Astrocyte of the spinal cord (primary cell): ENCODE measurements around the gene FGFR3.
"Not testable (repeated sequence)": the region's sequence is repeated elsewhere in the genome, so short reads cannot be mapped to it uniquely, and the experiment has no call there.

Source experiments
- DNase-seq: peaks from one replicate; pipeline ENCODE4 v3.0.0; 2011; ENCODE audit warnings: low read depth, low spot score
- H3K4me3 ChIP-seq: 2 replicates; pipeline ENCODE4 v1.5.1; 2011; ENCODE audit warnings: low read depth, mild to moderate bottlenecking, low read length, moderate library complexity
- CTCF ChIP-seq: IDR thresholded peaks from 2 replicates; pipeline ENCODE4 v1.5.1; 2012; ENCODE audit warnings: low read depth, mild to moderate bottlenecking, low read length, inconsistent platforms
- in situ Hi-C: cut with HindIII; loops from 2 replicates; pipeline ENCODE4 v1.10.0; 2017; ENCODE audit warnings: low sequenced_read_pairs

FGFR3 gene

DNA sequence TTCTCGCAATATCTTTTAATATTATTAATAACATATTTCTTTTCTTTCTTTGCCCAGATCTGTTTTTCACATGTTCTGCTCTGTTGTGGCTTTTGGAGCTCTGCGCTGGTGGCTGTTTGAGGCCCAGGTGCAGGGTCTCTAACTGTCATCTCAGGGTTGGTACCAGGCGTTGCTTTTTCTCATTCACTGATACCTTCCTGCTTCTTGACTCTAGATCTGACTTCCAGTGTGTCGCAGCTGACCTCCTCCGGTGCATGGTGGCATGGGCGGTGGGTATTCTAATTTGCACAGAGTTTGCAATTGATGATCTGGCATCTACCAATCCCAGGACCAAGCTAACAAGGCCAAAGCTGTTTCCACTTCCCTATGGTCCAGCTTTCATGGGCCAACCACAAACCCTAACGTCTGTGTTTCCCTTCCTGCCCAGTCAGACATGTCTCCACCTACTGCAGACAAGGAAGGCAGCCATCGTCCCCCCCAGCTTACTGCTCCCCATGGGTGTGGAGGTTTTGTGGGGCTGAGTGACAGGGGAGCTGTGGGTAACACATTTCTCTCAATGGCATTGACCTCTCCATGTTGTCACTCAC, 37.6 kb downstream of the FGFR3 start:
- in situ Hi-C loops: no loop called here
- TF ChIP-seq CTCF: no peak
- no peak overlapping the region for H3K4me3 ChIP-seq
- DNase-seq: no peak

- in situ Hi-C loops: no loop called here
- TF ChIP-seq CTCF: no peak
- no peak for DNase-seq
- no peak overlapping the region for H3K4me3 ChIP-seq
Measured at GRCh38 chr4:1831331-1831730, 38.2 kb downstream of the FGFR3 start.

- TF ChIP-seq CTCF: no peak
- no peak for DNase-seq
Measured at GRCh38 chr4:1832690-1833089, 39.6 kb downstream of the FGFR3 start.

DNA sequence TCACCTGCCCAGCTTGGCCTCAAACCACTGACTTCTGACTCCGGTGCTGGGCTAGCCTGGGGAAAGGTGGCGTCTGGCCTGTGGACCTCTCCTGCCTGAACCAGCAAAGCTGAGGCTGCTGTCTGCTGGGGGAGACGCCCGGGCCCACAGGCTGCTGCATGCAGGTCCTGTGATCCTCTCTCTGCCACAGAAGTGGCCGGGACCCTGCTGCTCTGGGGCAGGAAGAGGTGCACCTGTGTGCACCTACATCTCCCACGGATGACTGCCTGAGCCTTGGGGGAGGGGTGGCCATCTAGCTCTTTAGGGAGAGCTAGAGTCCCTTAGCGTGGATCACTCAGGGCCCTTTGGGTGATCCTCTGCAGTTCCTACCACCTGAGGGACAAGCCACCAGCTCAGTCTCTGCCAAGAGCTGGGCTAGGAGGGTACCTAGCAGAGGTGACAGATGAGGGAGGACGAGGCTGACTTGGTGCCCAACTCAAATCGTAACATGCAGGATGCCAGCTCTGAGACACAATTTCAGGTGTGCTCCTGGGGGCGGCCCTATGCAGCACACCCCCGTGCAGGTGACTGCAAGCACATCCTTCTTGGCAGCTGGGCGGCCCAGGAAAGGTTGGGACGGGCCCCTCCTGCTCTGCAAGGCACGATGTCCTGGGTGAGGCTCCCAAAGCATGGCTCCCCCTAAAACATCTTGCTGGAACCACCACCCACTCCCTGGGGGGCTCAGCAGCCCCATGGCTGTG, 40.4 kb downstream of the FGFR3 start:
- in situ Hi-C loops: no loop called here
- no peak for TF ChIP-seq CTCF
- no peak overlapping the region for H3K4me3 ChIP-seq
- DNase-seq: no peak

More at GRCh38 chr4:1832690-1833089, 39.6 kb downstream of the FGFR3 start:
- H3K4me3 ChIP-seq: no peak overlapping the region
- in situ Hi-C loops: no loop called here

DNA sequence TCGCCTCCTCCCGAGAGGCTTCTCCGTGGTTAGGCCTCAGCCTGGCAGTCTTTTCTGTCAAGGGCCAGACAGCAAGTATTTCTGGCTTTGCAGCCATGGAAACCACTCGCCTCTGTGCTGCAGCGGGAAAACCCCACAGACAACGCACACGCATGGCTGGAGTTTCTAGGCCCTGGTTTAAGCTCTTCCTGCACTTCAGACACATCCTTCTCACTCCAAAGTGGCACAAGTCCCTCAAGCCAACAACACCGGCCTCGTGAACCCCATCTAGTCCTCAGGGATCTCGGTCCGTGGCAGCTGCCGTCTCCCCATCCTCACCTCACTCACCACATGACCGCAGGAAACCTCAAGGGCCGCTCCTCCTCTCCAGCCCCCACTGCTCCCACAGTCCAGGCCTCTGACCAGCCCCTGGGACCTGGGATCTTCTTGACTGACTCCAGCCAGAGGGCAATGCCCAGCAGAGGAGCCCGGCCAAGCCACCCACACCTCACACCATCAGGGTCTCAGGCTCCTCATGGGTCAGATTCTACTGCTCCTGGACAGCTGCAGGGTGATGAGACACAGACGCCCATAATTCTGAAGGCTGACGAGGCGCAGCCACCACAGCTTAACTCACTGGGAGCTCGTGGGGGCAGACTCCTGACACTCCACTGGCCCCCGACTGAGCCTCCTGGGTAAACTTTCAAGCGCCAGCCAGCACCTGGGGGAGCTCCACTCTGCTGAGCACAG, 41.1 kb downstream of the FGFR3 start:
- in situ Hi-C loops: no loop called here
- no peak for DNase-seq
- no peak for TF ChIP-seq CTCF
- H3K4me3 ChIP-seq: no peak overlapping the region

- in situ Hi-C loops, H3K4me3 ChIP-seq, DNase-seq: not testable (repeated sequence)
Measured at GRCh38 chr4:1835836-1836235, 42.7 kb downstream of the FGFR3 start.

- no peak for TF ChIP-seq CTCF
- in situ Hi-C loops: no loop called here
- no peak for DNase-seq
- no peak overlapping the region for H3K4me3 ChIP-seq
Measured at GRCh38 chr4:1836650-1837049, 43.6 kb downstream of the FGFR3 start.
